Activated naive CD4-positive, alpha-beta T cell (primary cell): ENCODE measurements around the gene DIO3.

Source experiments
- DNase-seq, 4 experiments: peaks; one replicate each; lab custom pipeline; 2025; lab: John Stamatoyannopoulos, UW

The DIO3 gene

DNA sequence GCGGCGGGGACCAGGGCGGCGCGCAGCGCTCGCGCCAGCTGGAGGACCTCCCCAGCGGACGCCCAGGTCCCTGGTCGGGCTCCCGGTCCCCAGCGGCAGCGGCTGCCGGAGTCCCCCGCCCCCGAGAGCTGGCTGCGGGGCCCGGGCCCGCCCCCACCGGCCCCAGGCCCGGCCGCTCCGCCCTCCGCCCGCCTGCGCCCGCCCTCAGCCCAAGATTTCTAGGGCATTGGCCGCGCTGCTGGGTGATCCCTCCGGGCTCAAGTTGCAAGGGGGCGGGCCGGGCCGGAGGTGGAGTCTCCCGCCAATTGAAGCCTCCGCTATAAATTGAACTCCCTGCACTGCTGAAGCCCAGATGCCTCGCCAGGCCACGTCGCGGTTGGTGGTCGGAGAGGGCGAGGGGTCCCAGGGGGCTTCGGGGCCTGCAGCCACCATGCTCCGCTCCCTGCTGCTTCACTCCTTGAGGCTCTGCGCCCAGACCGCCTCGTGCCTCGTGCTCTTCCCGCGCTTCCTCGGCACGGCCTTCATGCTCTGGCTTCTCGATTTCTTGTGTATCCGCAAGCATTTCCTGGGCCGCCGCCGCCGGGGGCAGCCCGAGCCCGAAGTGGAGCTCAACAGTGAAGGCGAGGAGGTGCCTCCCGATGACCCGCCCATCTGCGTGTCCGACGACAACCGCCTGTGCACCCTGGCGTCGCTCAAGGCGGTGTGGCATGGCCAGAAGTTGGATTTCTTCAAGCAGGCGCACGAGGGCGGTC is at the start of gene DIO3:
Gene DIO3, plus strand, starts transcription at position 351 of the 752 bp plus-strand sequence.
- no peak for DNase-seq

DNA sequence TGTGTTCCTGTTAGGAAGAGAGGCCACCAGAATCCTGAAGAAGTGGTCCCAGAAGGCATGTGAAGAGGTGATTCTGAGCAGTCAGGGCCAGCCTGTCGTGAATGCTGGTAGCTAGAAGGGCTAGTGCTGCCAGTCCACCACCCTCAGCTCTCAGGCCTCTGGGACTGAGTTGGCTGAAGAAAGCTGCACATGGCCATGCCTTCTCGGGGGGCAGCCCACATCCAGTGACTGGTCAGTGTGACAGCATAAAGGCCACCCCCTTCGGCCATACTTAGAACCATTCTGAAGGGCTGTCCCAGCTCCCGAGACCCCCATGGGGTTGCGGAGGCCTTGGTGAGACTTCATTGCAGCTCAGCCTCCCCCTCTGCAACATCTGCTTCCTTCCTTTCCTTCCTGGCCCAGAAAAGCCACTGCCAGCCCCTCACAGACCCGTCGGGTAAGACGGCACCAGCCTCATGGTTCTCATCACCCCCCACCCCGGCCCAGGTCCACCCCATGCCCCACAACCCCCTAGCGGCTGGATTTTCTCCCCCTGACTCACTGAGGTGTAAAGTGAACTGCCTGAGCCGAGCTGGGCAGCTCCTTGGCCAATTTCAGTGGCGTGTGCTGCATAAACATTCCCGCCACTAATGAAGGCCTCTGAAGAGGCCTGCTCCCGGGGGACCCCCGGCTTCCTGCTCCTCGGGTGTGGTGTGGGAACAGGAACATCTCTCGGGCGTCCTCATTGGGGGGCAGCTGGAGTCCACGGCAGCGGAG is 49.5 kb upstream of the DIO3 start:
- no peak for DNase-seq

DNA sequence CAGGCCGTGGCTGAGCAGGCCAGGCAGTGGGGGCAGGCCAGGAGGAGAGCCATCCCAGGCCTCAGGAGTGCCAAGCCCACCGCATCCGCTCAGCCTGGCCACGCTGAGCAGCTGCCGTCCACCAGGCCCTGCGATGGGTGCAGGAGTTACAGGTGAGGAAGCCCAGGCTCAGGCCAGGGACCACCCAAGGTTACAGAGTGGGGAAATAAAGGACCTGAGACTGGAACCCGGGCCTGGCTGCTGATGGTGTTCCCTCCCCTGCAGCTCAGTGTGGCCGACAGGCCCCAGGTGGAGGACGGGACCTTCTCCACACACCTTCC is 49.0 kb upstream of the DIO3 start:
- no peak for DNase-seq

- no peak for DNase-seq
These were observed 47.2 kb upstream of the DIO3 start for GRCh38 chr14:101514136-101514535.

- no peak for DNase-seq
These were observed 44.9 kb upstream of the DIO3 start for GRCh38 chr14:101516401-101516800.

DNA sequence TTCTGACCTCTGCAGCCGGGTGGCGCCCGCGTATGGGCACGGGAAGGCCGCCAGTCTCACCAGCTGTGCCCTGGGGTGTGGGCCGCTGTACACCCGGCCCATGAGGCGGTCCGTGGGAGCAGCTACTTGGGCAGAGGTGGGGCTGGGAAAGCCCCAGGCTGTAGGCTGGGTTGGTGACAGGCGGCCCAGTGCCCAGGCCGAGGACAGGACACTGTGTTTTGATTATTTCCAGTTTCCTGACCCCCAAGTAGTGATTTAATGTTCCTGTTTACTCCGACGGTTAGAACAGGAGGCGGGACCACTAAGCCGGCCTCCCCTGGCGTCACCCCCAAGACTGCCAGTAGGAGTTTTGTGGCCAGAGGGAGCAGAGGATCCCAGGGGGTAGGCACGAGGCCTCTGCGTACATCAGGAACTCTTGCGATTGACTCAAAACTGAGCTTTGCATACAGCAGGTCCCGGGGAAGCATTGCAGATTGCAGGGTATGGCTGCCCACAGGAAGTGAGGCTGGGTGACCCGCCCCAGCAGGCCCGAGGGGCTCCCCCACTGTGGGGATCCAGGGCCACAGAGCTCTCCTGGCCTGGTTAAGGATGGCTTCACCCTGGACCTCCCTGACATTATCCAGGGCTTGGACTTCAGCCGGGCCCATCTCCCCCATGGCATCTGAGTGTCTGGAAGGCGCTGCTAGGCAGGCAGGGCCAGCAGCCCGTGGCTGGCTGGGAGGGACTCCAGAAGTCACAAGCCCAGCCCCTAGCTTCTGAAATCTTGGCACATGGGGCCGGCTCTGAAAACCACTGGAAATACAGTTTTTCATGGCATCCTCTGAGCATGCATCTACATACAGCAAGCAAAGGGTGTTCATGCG is 42.5 kb upstream of the DIO3 start:
- DNase-seq: no peak

GRCh38 chr14:101520621-101521472 is 40.4 kb upstream of the DIO3 start:
- DNase-seq: no peak

DNA sequence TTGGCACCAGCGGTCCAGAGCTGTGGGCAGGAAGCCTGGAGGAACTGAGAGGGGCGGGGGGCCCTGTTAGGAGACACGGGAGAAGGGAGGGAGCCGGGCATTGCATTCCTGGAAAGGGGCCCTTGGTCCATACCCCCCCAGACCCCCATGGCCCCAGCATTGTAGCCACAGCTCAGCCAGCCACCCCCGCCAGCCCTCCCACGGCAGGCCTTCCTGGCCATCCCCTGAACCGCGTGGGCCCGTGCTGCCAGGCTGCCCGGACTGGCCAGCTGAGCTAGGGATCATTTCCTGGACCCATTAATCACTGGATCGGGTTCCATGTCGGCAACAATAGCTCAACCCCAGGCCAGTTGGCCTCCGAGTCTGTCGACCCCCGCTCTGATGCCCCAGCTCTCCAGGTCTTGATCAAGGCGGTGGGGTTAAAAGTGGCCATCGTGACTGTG is 39.8 kb upstream of the DIO3 start:
- DNase-seq: no peak

- DNase-seq: no peak
These were observed 39.3 kb upstream of the DIO3 start for GRCh38 chr14:101521978-101522377.

DNA sequence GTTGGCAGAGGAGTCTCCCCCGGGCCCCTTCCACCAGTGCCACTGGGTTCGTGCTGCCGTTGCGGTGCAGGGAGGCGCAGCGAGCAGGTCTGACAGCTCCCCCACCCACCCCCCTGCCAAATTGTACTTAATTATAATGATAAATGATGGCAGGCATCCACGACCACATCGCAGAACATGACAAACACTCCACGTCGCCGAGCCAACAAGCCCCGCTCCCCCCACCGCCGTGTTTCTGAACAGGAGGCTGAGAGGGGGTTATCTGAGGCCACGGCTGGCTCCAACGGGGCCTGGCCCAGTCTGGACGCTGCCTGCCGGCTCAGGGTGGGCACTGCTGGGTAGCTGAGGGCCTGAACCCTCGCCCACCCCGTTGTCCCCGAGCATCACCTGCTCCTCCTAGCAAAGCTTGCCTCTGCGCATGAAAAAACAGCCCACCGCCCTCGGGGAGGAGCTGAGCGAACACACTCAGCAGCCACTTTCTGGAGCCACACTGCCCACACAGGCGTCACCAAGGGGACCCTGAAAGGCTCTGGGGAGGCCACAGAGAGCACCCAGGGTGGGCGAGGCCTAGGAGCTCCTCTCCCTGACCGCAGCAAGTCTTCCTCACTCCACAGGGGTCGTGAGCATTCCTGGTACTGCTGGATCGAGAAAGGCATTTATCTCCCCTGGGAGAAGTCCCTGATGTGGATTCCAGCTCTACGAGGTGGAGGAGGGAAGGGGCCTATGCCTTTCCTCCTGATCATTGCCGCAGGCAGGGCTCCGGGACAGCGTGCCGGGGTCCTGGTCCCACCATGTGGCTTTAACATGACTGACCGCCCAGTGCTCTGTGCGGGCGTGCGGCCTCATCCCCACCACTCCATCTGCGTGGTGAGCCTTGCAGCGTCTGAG is 35.4 kb upstream of the DIO3 start:
- DNase-seq: no peak

DNA sequence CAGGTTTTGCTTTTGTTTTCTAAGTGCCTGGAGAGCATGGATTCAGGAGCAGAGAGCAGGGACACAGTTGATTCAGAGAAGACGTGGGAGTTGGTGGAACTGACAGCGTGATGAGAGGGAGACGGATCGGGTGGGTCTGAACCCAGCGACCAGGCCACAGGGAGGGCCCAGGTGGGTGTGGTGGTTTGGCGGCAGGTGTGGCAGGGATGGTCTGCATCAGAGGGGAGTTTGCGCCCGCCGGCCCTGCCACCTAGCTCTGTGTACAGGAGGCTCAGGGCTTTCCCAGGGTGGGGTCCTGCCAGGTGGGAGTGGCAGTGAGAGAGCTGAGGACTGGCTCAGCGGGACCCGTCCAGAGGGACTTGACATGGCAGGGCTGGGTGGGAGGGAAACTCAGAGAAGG is 33.3 kb upstream of the DIO3 start:
- DNase-seq: no peak

GRCh38 chr14:101529079-101529478 is 32.2 kb upstream of the DIO3 start:
- DNase-seq: no peak

DNA sequence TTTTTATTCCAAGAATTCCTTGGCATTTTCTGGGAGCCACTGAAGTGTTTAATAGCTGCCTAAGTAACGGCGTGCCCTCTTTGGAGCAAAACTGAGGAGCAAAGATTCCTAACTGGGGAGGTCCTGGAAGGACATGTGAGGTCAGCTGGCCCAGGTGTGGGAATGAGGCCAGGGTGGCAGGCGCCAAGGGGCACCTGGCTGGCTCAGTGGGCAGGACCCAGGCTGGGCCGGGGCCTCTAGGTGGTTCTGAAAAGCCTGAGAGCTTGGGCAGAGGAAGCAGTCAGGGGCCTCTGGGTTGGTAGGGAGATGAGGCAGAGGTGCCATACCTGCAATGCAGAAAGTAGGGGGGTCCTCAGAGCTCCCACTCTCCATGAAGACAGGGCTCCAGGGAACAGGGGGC is 27.1 kb upstream of the DIO3 start:
- DNase-seq: no peak

DNA sequence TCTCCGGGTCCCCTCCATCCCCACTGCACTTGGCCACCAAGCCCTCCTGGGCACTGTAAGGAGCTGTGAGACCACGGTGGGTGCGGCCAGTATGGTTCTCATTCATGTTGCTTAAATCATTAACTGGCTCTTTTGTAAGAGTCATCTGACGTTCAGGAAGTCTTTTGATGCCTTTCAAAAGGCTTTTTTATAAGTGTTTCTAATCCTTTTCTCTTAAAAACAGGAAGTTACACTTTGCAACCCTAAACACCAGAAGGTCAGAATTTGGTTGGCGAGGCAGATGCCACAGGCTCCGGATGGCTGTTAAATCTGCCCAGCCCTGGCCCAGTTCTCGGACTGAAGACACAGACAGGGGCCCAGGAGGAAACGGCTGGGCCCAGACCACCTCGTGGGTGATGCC is 26.1 kb upstream of the DIO3 start:
- no peak for DNase-seq

DNA sequence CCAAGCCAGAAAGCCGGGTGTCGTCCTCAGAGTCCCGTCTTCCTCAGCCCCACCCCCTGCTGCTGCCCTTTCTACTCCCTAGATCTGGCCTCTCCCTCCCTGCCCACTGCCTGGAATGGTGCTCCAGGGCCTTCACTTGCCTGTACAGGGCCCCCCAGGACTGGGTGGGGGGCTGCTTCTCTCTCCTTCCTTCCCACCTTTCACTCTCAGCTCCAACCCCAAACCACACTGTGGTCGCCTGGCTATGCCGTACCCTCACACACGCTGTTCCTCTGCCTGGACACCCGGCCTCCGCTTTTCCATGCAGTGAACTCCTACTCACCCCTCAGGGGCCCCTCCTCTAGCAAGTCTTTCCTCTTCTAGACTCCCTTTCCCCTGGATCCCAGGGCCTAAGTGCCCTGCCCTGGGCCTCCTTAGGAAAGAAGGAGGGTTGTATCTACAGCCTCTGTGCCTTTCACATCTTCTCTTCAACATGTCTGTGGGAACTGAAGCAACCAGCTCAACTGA is 25.5 kb upstream of the DIO3 start:
- no peak for DNase-seq

- no peak for DNase-seq
These were observed 24.0 kb upstream of the DIO3 start for GRCh38 chr14:101537286-101537685.

GRCh38 chr14:101538878-101539277 is 22.4 kb upstream of the DIO3 start:
- no peak for DNase-seq

- DNase-seq: no peak
These were observed 21.4 kb upstream of the DIO3 start for GRCh38 chr14:101539880-101540279.

GRCh38 chr14:101540481-101541462 is 20.5 kb upstream of the DIO3 start:
- DNase-seq: no peak
